ENCODE results near the gene DLGAP1.

DNA sequence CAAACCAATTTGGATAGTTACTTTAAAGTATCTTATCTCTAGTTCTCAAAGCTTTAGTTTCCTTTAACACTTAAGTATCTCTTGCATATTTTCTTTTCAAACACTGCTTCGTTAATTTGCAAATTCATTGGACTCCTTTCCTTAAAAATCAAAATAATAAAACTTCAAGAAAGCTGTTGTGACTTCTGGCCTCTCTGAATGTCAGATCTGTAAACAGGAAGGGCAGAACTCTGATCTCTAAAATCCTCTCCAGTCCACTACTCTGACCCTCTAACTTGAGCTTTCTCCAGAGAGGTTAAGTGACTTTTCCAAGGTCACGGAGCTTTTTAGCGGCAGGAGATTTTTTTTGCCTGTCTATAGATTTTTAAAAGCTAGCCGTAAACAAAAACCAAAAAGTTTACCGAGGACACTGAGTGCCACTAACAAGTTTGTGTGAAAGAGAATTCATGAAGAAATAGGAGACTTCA is 849.6 kb downstream of the DLGAP1 start:
- TF ChIP-seq EP300 (IDR thresholded peaks at IDR 0.05; ENCODE audit: borderline replicate concordance in 1 of 2, low read depth in 2 of 2, low read length in 2 of 2): no peak
- TF ChIP-seq, protein P1, sequence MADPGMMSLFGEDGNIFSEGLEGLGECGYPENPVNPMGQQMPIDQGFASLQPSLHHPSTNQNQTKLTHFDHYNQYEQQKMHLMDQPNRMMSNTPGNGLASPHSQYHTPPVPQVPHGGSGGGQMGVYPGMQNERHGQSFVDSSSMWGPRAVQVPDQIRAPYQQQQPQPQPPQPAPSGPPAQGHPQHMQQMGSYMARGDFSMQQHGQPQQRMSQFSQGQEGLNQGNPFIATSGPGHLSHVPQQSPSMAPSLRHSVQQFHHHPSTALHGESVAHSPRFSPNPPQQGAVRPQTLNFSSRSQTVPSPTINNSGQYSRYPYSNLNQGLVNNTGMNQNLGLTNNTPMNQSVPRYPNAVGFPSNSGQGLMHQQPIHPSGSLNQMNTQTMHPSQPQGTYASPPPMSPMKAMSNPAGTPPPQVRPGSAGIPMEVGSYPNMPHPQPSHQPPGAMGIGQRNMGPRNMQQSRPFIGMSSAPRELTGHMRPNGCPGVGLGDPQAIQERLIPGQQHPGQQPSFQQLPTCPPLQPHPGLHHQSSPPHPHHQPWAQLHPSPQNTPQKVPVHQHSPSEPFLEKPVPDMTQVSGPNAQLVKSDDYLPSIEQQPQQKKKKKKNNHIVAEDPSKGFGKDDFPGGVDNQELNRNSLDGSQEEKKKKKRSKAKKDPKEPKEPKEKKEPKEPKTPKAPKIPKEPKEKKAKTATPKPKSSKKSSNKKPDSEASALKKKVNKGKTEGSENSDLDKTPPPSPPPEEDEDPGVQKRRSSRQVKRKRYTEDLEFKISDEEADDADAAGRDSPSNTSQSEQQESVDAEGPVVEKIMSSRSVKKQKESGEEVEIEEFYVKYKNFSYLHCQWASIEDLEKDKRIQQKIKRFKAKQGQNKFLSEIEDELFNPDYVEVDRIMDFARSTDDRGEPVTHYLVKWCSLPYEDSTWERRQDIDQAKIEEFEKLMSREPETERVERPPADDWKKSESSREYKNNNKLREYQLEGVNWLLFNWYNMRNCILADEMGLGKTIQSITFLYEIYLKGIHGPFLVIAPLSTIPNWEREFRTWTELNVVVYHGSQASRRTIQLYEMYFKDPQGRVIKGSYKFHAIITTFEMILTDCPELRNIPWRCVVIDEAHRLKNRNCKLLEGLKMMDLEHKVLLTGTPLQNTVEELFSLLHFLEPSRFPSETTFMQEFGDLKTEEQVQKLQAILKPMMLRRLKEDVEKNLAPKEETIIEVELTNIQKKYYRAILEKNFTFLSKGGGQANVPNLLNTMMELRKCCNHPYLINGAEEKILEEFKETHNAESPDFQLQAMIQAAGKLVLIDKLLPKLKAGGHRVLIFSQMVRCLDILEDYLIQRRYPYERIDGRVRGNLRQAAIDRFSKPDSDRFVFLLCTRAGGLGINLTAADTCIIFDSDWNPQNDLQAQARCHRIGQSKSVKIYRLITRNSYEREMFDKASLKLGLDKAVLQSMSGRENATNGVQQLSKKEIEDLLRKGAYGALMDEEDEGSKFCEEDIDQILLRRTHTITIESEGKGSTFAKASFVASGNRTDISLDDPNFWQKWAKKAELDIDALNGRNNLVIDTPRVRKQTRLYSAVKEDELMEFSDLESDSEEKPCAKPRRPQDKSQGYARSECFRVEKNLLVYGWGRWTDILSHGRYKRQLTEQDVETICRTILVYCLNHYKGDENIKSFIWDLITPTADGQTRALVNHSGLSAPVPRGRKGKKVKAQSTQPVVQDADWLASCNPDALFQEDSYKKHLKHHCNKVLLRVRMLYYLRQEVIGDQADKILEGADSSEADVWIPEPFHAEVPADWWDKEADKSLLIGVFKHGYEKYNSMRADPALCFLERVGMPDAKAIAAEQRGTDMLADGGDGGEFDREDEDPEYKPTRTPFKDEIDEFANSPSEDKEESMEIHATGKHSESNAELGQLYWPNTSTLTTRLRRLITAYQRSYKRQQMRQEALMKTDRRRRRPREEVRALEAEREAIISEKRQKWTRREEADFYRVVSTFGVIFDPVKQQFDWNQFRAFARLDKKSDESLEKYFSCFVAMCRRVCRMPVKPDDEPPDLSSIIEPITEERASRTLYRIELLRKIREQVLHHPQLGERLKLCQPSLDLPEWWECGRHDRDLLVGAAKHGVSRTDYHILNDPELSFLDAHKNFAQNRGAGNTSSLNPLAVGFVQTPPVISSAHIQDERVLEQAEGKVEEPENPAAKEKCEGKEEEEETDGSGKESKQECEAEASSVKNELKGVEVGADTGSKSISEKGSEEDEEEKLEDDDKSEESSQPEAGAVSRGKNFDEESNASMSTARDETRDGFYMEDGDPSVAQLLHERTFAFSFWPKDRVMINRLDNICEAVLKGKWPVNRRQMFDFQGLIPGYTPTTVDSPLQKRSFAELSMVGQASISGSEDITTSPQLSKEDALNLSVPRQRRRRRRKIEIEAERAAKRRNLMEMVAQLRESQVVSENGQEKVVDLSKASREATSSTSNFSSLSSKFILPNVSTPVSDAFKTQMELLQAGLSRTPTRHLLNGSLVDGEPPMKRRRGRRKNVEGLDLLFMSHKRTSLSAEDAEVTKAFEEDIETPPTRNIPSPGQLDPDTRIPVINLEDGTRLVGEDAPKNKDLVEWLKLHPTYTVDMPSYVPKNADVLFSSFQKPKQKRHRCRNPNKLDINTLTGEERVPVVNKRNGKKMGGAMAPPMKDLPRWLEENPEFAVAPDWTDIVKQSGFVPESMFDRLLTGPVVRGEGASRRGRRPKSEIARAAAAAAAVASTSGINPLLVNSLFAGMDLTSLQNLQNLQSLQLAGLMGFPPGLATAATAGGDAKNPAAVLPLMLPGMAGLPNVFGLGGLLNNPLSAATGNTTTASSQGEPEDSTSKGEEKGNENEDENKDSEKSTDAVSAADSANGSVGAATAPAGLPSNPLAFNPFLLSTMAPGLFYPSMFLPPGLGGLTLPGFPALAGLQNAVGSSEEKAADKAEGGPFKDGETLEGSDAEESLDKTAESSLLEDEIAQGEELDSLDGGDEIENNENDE (IDR thresholded peaks at IDR 0.05; ENCODE audit: insufficient replicate concordance, low read length): no peak
- TF ChIP-seq RAD21 (IDR thresholded peaks at IDR 0.05 in 1 of 2, conservative IDR thresholded peaks at IDR 0.05 in 1 of 2; ENCODE audit: low read depth in 2 of 2, low read length in 2 of 2): no peak
- TF ChIP-seq EZH2 (IDR thresholded peaks at IDR 0.05; ENCODE audit: low read depth, low read length, severe bottlenecking): no peak
- TF ChIP-seq NRF1 (IDR thresholded peaks at IDR 0.05; ENCODE audit: low read depth, low read length): no peak
- TF ChIP-seq CREB1 (IDR thresholded peaks at IDR 0.05): no peak
- no peak for TF ChIP-seq CTCF (IDR thresholded peaks at IDR 0.05; ENCODE audit: control extremely low read depth in 1 of 3, insufficient read depth in 1 of 3, low read depth in 1 of 3, low read length in 3 of 3)
- TF ChIP-seq RBBP5 (IDR thresholded peaks at IDR 0.05; ENCODE audit: borderline replicate concordance, low read depth, low read length): no peak
- TF ChIP-seq ATF3 (IDR thresholded peaks at IDR 0.05; ENCODE audit: insufficient read depth, low read depth, low read length): no peak
- TF ChIP-seq BACH1 (IDR thresholded peaks at IDR 0.05; ENCODE audit: low read length): no peak
- TF ChIP-seq SRF (IDR thresholded peaks at IDR 0.05; ENCODE audit: low read depth, low read length): no peak
